SU-DHL-6 (cell line): Measurements from ENCODE around the gene OLFM2.

Experiments used
- H2AFZ ChIP-seq: fragments of 200-600 bp; sonication (generic); 2 replicates; pipeline ENCODE4 v1.6.1; 2014; ENCODE audit warnings: low read depth, mild to moderate bottlenecking, moderate library complexity, mixed read lengths, antibody characterized with exemption, low read length; ENCODE audit not compliant: severe bottlenecking
- H3F3A ChIP-seq: fragments of 200-600 bp; shearing (Covaris generic); 2 replicates; pipeline ENCODE4 v1.6.0; 2016; ENCODE audit warnings: antibody characterized with exemption, mild to moderate bottlenecking; ENCODE audit not compliant: insufficient read depth
- H3K27ac ChIP-seq: fragments of 200-600 bp; sonication (generic); 2 replicates; pipeline ENCODE4 v1.5.1; 2016; ENCODE audit warnings: low read depth, mild to moderate bottlenecking, low read length, moderate library complexity, mixed read lengths
- H3K27me3 ChIP-seq: fragments of 200-600 bp; sonication (generic), shearing (Covaris generic); 2 replicates; pipeline ENCODE4 v1.6.0; 2014; ENCODE audit warnings: mild to moderate bottlenecking, low read length
- H3K36me3 ChIP-seq: fragments of 200-600 bp; sonication (generic); 2 replicates; pipeline ENCODE4 v1.6.1; 2014; ENCODE audit warnings: mild to moderate bottlenecking, low read length, mixed read lengths
- H3K4me2 ChIP-seq: fragments of 300-600, 200-600 bp; shearing (Covaris generic), sonication (generic); 2 replicates; pipeline ENCODE4 v1.6.0; 2014; ENCODE audit warnings: low read length, low read depth, mild to moderate bottlenecking; ENCODE audit not compliant: poor library complexity, severe bottlenecking
- H3K4me3 ChIP-seq: fragments of 200-600 bp; sonication (generic); 2 replicates; pipeline ENCODE4 v1.5.1; 2014; ENCODE audit warnings: antibody characterized with exemption, low read length, mild to moderate bottlenecking, mixed read lengths; ENCODE audit not compliant: insufficient read depth, poor library complexity, severe bottlenecking
- H3K79me2 ChIP-seq: fragments of 200-600 bp; sonication (generic); 2 replicates; pipeline ENCODE4 v1.6.1; 2014; ENCODE audit warnings: mild to moderate bottlenecking, low read length, moderate library complexity; ENCODE audit not compliant: insufficient read depth
- H3K9ac ChIP-seq: fragments of 200-600 bp; sonication (generic); 2 replicates; pipeline ENCODE4 v1.7.0; 2014; ENCODE audit warnings: mild to moderate bottlenecking, low read length
- H3K9me2 ChIP-seq: fragments of 200-600 bp; sonication (generic); replicated peaks from 2 replicates; pipeline ENCODE4 v1.6.1; 2014; ENCODE audit warnings: low read length; ENCODE audit not compliant: insufficient read depth
- H3K9me3 ChIP-seq: fragments of 200-600 bp; sonication (generic); 2 replicates; pipeline ENCODE4 v1.6.1; 2014; ENCODE audit warnings: low read length, mixed read lengths; ENCODE audit not compliant: insufficient read depth
- H4K20me1 ChIP-seq: fragments of 200-600 bp; sonication (generic); 2 replicates; pipeline ENCODE4 v1.6.1; 2014; ENCODE audit warnings: low read depth, mild to moderate bottlenecking, antibody characterized with exemption, low read length, moderate library complexity, mixed read lengths
- EZH2phosphoT487 ChIP-seq: fragments of 200-600 bp; sonication (generic), shearing (Covaris generic); conservative IDR thresholded peaks from 2 replicates; pipeline ENCODE4 v1.6.1; 2018; ENCODE audit warnings: mild to moderate bottlenecking, antibody characterized with exemption, low read length, moderate library complexity, mixed read lengths
- TF ChIP-seq, protein P1 (sequence below): fragments of 200-600 bp; sonication (generic); IDR thresholded peaks from one replicate; pipeline ENCODE4 v1.5.1; 2017; ENCODE audit warnings: antibody characterized with exemption, mild to moderate bottlenecking, low read length, moderate library complexity; ENCODE audit not compliant: insufficient read depth, poor library complexity, severe bottlenecking

OLFM2 gene

DNA sequence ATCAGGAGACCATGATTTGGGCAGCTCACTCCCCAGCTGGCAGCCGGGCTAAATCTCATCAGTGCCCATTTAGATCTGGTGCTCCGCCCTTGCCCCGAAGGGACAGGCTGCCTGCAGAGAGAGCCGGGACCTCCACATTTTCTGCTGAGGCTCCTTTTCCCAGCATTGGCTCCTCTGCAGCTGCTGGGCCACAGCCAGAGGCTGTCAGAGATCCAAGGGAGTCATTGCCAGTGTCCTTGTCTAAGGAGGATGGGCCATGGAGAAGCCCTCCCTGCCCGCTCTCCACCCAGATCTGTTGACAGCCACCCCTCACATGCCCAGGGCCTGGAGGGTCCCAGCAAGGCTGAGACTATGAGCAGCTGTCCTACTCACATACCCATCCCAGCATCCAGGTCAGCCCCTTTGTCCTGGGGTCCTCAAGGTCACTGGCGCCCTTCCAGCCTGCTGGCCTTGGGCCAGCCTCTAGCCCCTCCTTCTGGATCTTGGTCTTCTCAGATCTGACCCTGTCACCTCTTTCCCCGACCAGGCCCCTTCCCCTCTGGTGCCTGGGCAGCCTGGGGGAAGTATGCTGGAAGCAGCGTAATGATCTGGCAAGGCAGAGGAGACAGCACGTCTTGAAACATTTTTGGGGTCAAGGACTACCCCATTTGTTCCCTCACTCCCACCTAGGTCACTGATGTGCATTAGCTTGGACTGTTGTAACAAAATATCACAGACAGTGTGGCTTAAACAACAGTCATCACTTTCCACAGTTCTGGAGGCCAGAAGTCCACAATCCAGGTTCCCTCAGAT is 93.3 kb downstream of the OLFM2 start:
- Histone ChIP-seq H3K9me2 (no peaks in the 10 kb centered on the region), H3F3A (no peaks in the 10 kb centered on the region), H3K27me3 (no peaks in the 10 kb centered on the region), H3K27ac (no peak overlapping the region), H3K4me2 (no peak overlapping the region), H3K9me3 (no peaks in the 10 kb centered on the region), H3K79me2 (no peaks in the 10 kb centered on the region; the same call in 1 of the 2 replicates), H3K4me3 (no peak overlapping the region), H4K20me1 (no peaks in the 10 kb centered on the region), H3K36me3 (no peaks in the 10 kb centered on the region; the same call in 1 of the 2 replicates), H3K9ac (no peak overlapping the region), H2AFZ (no peak overlapping the region)
- TF ChIP-seq, protein P1, sequence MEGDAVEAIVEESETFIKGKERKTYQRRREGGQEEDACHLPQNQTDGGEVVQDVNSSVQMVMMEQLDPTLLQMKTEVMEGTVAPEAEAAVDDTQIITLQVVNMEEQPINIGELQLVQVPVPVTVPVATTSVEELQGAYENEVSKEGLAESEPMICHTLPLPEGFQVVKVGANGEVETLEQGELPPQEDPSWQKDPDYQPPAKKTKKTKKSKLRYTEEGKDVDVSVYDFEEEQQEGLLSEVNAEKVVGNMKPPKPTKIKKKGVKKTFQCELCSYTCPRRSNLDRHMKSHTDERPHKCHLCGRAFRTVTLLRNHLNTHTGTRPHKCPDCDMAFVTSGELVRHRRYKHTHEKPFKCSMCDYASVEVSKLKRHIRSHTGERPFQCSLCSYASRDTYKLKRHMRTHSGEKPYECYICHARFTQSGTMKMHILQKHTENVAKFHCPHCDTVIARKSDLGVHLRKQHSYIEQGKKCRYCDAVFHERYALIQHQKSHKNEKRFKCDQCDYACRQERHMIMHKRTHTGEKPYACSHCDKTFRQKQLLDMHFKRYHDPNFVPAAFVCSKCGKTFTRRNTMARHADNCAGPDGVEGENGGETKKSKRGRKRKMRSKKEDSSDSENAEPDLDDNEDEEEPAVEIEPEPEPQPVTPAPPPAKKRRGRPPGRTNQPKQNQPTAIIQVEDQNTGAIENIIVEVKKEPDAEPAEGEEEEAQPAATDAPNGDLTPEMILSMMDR: no peak
- TF ChIP-seq EZH2phosphoT487: no peak

DNA sequence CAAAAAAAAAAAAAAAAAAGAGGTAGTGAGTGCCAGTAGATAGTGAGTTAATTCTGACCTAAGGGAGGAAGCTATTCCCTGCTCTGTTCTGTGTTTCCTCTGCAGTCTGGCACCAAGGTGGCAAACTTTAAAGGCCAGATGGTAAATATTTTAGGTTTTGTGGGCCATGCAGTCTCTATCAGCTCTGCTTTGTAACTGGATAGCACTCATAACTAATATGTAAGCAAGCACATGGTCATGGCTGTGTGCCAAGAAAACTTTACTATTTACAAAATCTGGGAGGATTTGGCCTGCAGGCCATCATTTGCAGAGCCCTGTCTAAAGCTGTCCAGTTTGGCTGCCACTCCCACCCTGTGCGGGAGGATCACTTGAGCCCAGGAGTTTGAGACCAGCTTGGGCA is 96.9 kb downstream of the OLFM2 start:
- Histone ChIP-seq H3K9me2 (no peaks in the 10 kb centered on the region), H4K20me1 (no peaks in the 10 kb centered on the region), H3K36me3 (no peaks in the 10 kb centered on the region; the same call in 1 of the 2 replicates)

DNA sequence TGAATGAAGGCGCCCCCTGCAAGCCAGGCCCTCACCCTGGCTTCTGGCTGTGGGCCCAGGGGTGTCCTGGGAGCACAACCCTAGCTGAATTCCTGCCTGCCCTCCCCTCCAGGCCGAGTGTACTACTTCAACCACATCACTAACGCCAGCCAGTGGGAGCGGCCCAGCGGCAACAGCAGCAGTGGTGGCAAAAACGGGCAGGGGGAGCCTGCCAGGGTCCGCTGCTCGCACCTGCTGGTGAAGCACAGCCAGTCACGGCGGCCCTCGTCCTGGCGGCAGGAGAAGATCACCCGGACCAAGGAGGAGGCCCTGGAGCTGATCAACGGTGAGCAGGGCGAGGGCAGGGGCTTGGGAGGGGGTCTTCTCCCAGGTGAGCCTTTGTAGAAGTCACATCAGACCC is 98.0 kb downstream of the OLFM2 start:
- Histone ChIP-seq H3K79me2 (peaks cover 16% of the 10 kb centered on the region; the same call in 1 of the 2 replicates), H3K4me3 (no peak overlapping the region), H3F3A (peaks cover 6% of the 10 kb centered on the region), H3K9me3 (no peaks in the 10 kb centered on the region), H3K4me2 (no peak overlapping the region), H3K9ac (no peak overlapping the region), H4K20me1 (no peaks in the 10 kb centered on the region), H3K9me2 (no peaks in the 10 kb centered on the region), H3K27me3 (no peaks in the 10 kb centered on the region), H2AFZ (no peak overlapping the region), H3K36me3 (no peaks in the 10 kb centered on the region; the same call in 1 of the 2 replicates), H3K27ac (no peak overlapping the region)
- TF ChIP-seq EZH2phosphoT487: no peak
- TF ChIP-seq, protein P1: no peak

More for the DNA sequence above, 96.9 kb downstream of the OLFM2 start:
- Histone ChIP-seq H3K79me2 (peaks cover 16% of the 10 kb centered on the region; the same call in 1 of the 2 replicates), H3K4me2 (no peak overlapping the region), H3K9ac (no peak overlapping the region), H3K4me3 (no peak overlapping the region), H3K27ac (no peak overlapping the region), H2AFZ (no peak overlapping the region), H3K9me3 (no peaks in the 10 kb centered on the region), H3F3A (peaks cover under 1% of the 10 kb centered on the region), H3K27me3 (no peaks in the 10 kb centered on the region)
- TF ChIP-seq, protein P1: no peak
- TF ChIP-seq EZH2phosphoT487: no peak
